ENCODE measurements around the gene DNAJC30.

DNA sequence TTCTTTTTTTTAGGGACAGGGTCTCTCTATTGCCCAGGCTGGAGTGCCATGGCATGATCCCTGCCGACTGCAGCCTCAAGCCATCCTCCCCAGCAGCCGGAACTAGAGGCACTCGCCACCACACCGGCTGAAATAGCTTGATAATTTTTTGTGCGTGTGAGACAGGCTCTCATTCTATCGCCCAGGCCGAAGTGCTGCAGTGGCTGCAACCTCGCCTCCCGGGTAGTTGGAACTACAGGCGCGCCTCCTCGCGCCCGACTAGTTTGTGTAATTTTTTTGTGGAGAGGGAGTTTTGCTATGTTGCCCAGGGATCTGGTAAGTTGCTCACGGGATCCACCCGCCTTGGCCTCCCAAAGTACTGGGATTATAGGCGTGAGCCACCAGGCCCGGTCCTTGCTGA, 2.1 kb upstream of the DNAJC30 start:
- TF ChIP-seq, protein P1, sequence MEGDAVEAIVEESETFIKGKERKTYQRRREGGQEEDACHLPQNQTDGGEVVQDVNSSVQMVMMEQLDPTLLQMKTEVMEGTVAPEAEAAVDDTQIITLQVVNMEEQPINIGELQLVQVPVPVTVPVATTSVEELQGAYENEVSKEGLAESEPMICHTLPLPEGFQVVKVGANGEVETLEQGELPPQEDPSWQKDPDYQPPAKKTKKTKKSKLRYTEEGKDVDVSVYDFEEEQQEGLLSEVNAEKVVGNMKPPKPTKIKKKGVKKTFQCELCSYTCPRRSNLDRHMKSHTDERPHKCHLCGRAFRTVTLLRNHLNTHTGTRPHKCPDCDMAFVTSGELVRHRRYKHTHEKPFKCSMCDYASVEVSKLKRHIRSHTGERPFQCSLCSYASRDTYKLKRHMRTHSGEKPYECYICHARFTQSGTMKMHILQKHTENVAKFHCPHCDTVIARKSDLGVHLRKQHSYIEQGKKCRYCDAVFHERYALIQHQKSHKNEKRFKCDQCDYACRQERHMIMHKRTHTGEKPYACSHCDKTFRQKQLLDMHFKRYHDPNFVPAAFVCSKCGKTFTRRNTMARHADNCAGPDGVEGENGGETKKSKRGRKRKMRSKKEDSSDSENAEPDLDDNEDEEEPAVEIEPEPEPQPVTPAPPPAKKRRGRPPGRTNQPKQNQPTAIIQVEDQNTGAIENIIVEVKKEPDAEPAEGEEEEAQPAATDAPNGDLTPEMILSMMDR (IDR thresholded peaks at IDR 0.05), result no peak
- TF ChIP-seq EP300 (IDR thresholded peaks at IDR 0.05), result no peak
- TF ChIP-seq POLR2A (IDR thresholded peaks at IDR 0.05; ENCODE audit: low read depth), result no peak

Measured in esophagus muscularis mucosa (tissue), 4 donors.